Activated CD8-positive, alpha-beta memory T cell treated with anti-CD3 and anti-CD28 coated beads for 24 hours (primary cell): Measurements from ENCODE around the gene ADORA3.

Experiments
- DNase-seq: peaks from one replicate; pipeline ENCODE4 v3.0.0-alpha.2; 2020

Gene ADORA3

GRCh38 chr1:111474106-111474505 is 29.3 kb downstream of the ADORA3 start:
- DNase-seq: no peak

- no peak for DNase-seq
These were observed 31.9 kb downstream of the ADORA3 start for GRCh38 chr1:111471538-111471937.

GRCh38 chr1:111471012-111471411 is 32.4 kb downstream of the ADORA3 start:
- no peak for DNase-seq

GRCh38 chr1:111470596-111470995 is 32.8 kb downstream of the ADORA3 start:
- no peak for DNase-seq

GRCh38 chr1:111469539-111469938 is 33.9 kb downstream of the ADORA3 start:
- DNase-seq: no peak

GRCh38 chr1:111468717-111469100 is 34.7 kb downstream of the ADORA3 start:
- DNase-seq: no peak

- DNase-seq: no peak
These were observed 35.3 kb downstream of the ADORA3 start for GRCh38 chr1:111467865-111468716.

- no peak for DNase-seq
These were observed 37.0 kb downstream of the ADORA3 start for GRCh38 chr1:111466480-111466879.

GRCh38 chr1:111465754-111466153 is 37.7 kb downstream of the ADORA3 start:
- DNase-seq: no peak

GRCh38 chr1:111463029-111463683 is 40.3 kb downstream of the ADORA3 start:
- no peak for DNase-seq

GRCh38 chr1:111462370-111463028 is 40.9 kb downstream of the ADORA3 start:
- no peak for DNase-seq

GRCh38 chr1:111461765-111462164 is 41.7 kb downstream of the ADORA3 start:
- no peak for DNase-seq

- DNase-seq: no peak
These were observed 47.8 kb downstream of the ADORA3 start for GRCh38 chr1:111455642-111456031.

GRCh38 chr1:111454859-111455641 is 48.4 kb downstream of the ADORA3 start:
- no peak for DNase-seq

GRCh38 chr1:111453706-111454105 is 49.7 kb downstream of the ADORA3 start:
- DNase-seq: no peak

GRCh38 chr1:111452581-111452980 is 50.9 kb downstream of the ADORA3 start:
- DNase-seq: no peak

GRCh38 chr1:111450185-111450584 is 53.2 kb downstream of the ADORA3 start:
- DNase-seq: no peak

- DNase-seq: no peak
These were observed 53.8 kb downstream of the ADORA3 start for GRCh38 chr1:111449703-111450017.
